ENCODE measurements around the gene RAB11FIP4.
A peak's percentile ranks its signal among the peaks of the same experiment; 100 is the strongest.

Gene RAB11FIP4

GRCh38 chr17:31511195-31511578, 119.7 kb downstream of the RAB11FIP4 start:
- TF ChIP-seq, protein P1, sequence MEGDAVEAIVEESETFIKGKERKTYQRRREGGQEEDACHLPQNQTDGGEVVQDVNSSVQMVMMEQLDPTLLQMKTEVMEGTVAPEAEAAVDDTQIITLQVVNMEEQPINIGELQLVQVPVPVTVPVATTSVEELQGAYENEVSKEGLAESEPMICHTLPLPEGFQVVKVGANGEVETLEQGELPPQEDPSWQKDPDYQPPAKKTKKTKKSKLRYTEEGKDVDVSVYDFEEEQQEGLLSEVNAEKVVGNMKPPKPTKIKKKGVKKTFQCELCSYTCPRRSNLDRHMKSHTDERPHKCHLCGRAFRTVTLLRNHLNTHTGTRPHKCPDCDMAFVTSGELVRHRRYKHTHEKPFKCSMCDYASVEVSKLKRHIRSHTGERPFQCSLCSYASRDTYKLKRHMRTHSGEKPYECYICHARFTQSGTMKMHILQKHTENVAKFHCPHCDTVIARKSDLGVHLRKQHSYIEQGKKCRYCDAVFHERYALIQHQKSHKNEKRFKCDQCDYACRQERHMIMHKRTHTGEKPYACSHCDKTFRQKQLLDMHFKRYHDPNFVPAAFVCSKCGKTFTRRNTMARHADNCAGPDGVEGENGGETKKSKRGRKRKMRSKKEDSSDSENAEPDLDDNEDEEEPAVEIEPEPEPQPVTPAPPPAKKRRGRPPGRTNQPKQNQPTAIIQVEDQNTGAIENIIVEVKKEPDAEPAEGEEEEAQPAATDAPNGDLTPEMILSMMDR (IDR thresholded peaks at IDR 0.05; ENCODE audit: low read depth, low read length, missing control alignments), result no peak
- no peak overlapping the region for H3K4me3 ChIP-seq (ENCODE audit: low read depth, low read length)
- no peak for DNase-seq (ENCODE audit: low read depth)

DNA sequence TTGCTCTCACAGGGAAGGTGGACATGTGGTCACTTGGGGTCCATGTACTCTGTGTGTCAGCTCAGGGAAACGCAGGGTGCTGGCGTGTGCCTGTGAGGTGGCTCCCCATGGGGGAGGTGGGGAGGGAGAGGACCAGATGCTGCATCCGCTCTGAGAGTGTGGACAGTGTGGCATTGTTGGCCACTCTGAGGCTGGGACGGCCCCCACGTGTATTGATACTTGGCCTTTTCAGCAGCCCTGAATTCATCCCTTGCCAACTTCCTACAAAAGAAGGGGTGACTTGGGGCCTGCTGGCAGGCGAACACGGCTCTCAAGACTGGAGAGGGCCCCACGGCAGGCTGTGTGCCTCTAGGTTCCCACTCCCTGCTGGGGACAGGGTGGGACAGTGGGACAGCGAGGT, 120.1 kb downstream of the RAB11FIP4 start:
- DNase-seq (ENCODE audit: low read depth), result no peak
- no peak overlapping the region for H3K4me3 ChIP-seq (ENCODE audit: low read depth, low read length)
- TF ChIP-seq, protein P1 (IDR thresholded peaks at IDR 0.05; ENCODE audit: low read depth, low read length, missing control alignments), result no peak

- no peak overlapping the region for H3K4me3 ChIP-seq (ENCODE audit: low read depth, low read length)
- TF ChIP-seq, protein P1 (IDR thresholded peaks at IDR 0.05; ENCODE audit: low read depth, low read length, missing control alignments), result no peak
- no peak for DNase-seq (ENCODE audit: low read depth)
Measured at GRCh38 chr17:31512104-31512740, 120.7 kb downstream of the RAB11FIP4 start.

- H3K4me3 ChIP-seq (ENCODE audit: low read depth, low read length), result no peak overlapping the region
- TF ChIP-seq, protein P1 (IDR thresholded peaks at IDR 0.05; ENCODE audit: low read depth, low read length, missing control alignments), result no peak
- no peak for DNase-seq (ENCODE audit: low read depth)
Measured at GRCh38 chr17:31512796-31513195, 121.3 kb downstream of the RAB11FIP4 start.

- H3K4me3 ChIP-seq (ENCODE audit: low read depth, low read length), result no peak overlapping the region
- TF ChIP-seq, protein P1 (IDR thresholded peaks at IDR 0.05; ENCODE audit: low read depth, low read length, missing control alignments), result no peak
- DNase-seq (ENCODE audit: low read depth), result no peak
Measured at GRCh38 chr17:31513731-31514427, 122.4 kb downstream of the RAB11FIP4 start.

- H3K4me3 ChIP-seq (ENCODE audit: low read depth, low read length), result no peak overlapping the region
- no peak for DNase-seq (ENCODE audit: low read depth)
- TF ChIP-seq, protein P1 (IDR thresholded peaks at IDR 0.05; ENCODE audit: low read depth, low read length, missing control alignments), result no peak
Measured at GRCh38 chr17:31515267-31515666, 123.8 kb downstream of the RAB11FIP4 start.

- no peak overlapping the region for H3K4me3 ChIP-seq (ENCODE audit: low read depth, low read length)
- DNase-seq (ENCODE audit: low read depth), result no peak
Measured at GRCh38 chr17:31517524-31517923, 126.0 kb downstream of the RAB11FIP4 start.

More at GRCh38 chr17:31517524-31517923, 126.0 kb downstream of the RAB11FIP4 start:
- TF ChIP-seq, protein P1 (IDR thresholded peaks at IDR 0.05; ENCODE audit: low read depth, low read length, missing control alignments), result peak; percentile 41
